Measurements from ENCODE around the gene NET1.

NET1 gene

DNA sequence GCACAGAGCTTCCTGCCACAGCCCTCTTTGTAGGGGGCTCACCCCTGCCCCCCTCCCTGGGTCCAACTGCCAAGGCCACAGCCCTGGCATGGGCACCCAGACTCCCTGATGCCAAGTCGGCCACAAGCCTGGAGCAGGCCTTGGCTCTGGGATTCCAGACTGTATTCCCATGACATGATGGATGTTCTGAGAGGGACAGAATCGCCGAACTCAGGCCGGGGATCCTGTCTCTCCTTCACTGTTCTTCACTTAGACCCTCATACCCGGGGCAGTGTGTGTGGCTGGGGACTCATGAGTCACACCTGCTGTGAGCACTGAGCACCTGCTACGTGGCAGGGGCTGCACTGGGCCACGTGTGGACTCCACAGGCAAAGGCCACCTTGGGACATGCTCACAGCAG, 79.1 kb downstream of the NET1 start:
- TF ChIP-seq YY1 (IDR thresholded peaks at IDR 0.05; ENCODE audit: low read depth): no peak
- no peak for TF ChIP-seq EP300 (IDR thresholded peaks at IDR 0.05; ENCODE audit: borderline replicate concordance)
- TF ChIP-seq FOXM1 (IDR thresholded peaks at IDR 0.05; ENCODE audit: borderline replicate concordance, low read depth): no peak
- TF ChIP-seq, protein P1, sequence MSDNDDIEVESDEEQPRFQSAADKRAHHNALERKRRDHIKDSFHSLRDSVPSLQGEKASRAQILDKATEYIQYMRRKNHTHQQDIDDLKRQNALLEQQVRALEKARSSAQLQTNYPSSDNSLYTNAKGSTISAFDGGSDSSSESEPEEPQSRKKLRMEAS (IDR thresholded peaks at IDR 0.05): no peak
- TF ChIP-seq RAD21 (IDR thresholded peaks at IDR 0.05; ENCODE audit: low read depth): no peak
- no peak for TF ChIP-seq CEBPB (IDR thresholded peaks at IDR 0.05)
- TF ChIP-seq CREB1 (IDR thresholded peaks at IDR 0.05; ENCODE audit: low read depth): no peak
- TF ChIP-seq TCF12 (IDR thresholded peaks at IDR 0.05; ENCODE audit: low read depth): no peak

DNA sequence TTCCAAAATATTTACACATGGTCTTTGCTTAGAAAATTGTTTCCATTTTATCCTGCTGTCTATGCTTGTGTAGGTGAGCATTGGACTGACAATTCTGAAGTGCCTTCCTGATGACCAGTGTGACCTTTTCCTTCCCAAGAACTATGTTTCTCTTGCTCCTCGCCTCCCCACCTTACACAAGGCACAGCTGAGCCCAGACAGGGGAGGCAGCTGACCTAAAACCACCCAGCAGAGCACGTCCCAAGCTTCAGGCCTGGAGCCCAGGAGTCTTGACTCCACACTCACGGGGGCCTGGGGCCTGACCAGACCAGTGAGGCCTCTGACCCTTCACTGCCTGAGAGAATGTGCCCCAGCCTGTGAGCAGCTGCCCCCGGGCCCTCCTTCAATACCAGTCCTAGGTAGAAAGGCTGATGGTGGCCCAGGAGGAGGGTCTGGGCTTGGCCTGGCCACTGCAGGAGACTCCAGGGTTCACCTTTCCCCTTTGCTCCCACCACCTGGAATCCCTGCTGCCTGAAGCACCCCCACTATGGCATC, 80.0 kb downstream of the NET1 start:
- TF ChIP-seq RAD21 (IDR thresholded peaks at IDR 0.05; ENCODE audit: low read depth): no peak
- TF ChIP-seq, protein P1 (IDR thresholded peaks at IDR 0.05): no peak
- TF ChIP-seq CEBPB (IDR thresholded peaks at IDR 0.05): no peak
- TF ChIP-seq EGR1 (IDR thresholded peaks at IDR 0.05): no peak
- TF ChIP-seq TEAD4 (IDR thresholded peaks at IDR 0.05): no peak
- no peak for TF ChIP-seq FOXM1 (IDR thresholded peaks at IDR 0.05; ENCODE audit: borderline replicate concordance, low read depth)
- TF ChIP-seq TAF1 (IDR thresholded peaks at IDR 0.05; ENCODE audit: low read depth): no peak

DNA sequence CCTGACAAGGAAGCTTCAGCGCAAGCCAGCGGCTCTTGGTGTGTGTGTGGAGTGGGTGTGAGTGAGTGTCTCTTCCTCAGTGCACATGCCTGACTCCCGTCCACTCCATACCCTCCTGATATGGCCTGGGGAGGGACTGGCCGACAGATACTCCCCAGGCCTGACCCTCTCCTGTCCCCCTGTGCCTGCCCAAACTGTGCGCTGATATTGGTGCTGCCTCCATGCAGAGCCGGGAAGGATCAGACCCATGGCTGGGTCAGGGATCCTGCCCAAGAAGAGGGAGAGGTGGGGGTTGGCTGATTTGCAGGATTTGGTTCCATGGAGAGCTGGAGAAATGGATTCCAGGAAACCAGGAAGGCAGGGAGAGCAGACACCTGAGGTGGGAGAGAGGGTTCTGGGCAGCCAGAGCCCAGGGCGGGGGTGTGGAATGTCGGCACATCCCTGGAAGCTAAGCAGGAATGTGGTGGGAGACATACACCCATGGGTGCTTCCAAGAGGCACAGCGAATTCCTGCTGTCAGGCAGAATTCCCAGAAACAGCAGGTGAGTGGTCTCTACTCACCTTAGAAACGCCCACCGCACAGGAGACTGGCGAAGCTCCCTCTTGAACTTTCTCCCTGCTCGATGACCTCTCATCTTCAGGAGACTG, 80.7 kb downstream of the NET1 start:
- TF ChIP-seq CREB1 (IDR thresholded peaks at IDR 0.05; ENCODE audit: low read depth): no peak
- TF ChIP-seq, protein P2, sequence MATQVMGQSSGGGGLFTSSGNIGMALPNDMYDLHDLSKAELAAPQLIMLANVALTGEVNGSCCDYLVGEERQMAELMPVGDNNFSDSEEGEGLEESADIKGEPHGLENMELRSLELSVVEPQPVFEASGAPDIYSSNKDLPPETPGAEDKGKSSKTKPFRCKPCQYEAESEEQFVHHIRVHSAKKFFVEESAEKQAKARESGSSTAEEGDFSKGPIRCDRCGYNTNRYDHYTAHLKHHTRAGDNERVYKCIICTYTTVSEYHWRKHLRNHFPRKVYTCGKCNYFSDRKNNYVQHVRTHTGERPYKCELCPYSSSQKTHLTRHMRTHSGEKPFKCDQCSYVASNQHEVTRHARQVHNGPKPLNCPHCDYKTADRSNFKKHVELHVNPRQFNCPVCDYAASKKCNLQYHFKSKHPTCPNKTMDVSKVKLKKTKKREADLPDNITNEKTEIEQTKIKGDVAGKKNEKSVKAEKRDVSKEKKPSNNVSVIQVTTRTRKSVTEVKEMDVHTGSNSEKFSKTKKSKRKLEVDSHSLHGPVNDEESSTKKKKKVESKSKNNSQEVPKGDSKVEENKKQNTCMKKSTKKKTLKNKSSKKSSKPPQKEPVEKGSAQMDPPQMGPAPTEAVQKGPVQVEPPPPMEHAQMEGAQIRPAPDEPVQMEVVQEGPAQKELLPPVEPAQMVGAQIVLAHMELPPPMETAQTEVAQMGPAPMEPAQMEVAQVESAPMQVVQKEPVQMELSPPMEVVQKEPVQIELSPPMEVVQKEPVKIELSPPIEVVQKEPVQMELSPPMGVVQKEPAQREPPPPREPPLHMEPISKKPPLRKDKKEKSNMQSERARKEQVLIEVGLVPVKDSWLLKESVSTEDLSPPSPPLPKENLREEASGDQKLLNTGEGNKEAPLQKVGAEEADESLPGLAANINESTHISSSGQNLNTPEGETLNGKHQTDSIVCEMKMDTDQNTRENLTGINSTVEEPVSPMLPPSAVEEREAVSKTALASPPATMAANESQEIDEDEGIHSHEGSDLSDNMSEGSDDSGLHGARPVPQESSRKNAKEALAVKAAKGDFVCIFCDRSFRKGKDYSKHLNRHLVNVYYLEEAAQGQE (IDR thresholded peaks at IDR 0.05; ENCODE audit: low read depth): no peak
- no peak for TF ChIP-seq EGR1 (IDR thresholded peaks at IDR 0.05)
- TF ChIP-seq TEAD4 (IDR thresholded peaks at IDR 0.05): no peak
- no peak for TF ChIP-seq CEBPB (IDR thresholded peaks at IDR 0.05)
- TF ChIP-seq RAD21 (IDR thresholded peaks at IDR 0.05; ENCODE audit: low read depth): no peak
- no peak for TF ChIP-seq YY1 (IDR thresholded peaks at IDR 0.05; ENCODE audit: low read depth)
- no peak for TF ChIP-seq FOXM1 (IDR thresholded peaks at IDR 0.05; ENCODE audit: borderline replicate concordance, low read depth)
- no peak for TF ChIP-seq EP300 (IDR thresholded peaks at IDR 0.05; ENCODE audit: borderline replicate concordance)
- TF ChIP-seq NFIC (IDR thresholded peaks at IDR 0.05): no peak
- TF ChIP-seq, protein P3, sequence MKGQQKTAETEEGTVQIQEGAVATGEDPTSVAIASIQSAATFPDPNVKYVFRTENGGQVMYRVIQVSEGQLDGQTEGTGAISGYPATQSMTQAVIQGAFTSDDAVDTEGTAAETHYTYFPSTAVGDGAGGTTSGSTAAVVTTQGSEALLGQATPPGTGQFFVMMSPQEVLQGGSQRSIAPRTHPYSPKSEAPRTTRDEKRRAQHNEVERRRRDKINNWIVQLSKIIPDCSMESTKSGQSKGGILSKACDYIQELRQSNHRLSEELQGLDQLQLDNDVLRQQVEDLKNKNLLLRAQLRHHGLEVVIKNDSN (IDR thresholded peaks at IDR 0.05): no peak
- TF ChIP-seq, protein P1 (IDR thresholded peaks at IDR 0.05): no peak
- TF ChIP-seq TAF1 (IDR thresholded peaks at IDR 0.05; ENCODE audit: low read depth): no peak

DNA sequence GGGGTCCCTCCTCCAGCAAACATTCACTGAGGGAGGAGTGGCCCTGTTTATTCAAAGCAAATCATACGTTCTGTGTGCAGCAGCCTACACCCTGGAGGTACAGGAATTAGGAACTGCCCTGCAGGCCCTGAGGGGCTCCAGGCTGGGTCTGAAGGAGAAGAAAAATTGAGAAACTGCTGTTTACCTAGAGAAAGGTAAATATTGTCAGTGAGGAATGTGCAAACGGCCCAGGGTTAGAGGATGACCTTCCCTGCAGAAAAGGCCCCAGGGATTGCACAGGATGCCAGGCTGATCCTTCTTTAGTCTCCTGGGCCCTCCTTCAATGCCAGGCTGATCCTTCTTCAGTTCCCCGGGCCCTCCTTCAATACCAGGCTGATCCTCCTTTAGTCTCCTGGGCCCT, 81.3 kb downstream of the NET1 start:
- TF ChIP-seq EP300 (IDR thresholded peaks at IDR 0.05; ENCODE audit: borderline replicate concordance) (no peak), FOXM1 (IDR thresholded peaks at IDR 0.05; ENCODE audit: borderline replicate concordance, low read depth) (no peak), TEAD4 (IDR thresholded peaks at IDR 0.05) (no peak), CEBPB (IDR thresholded peaks at IDR 0.05) (no peak), YY1 (IDR thresholded peaks at IDR 0.05; ENCODE audit: low read depth) (no peak), CREB1 (IDR thresholded peaks at IDR 0.05; ENCODE audit: low read depth) (no peak)
- TF ChIP-seq, protein P2 (IDR thresholded peaks at IDR 0.05; ENCODE audit: low read depth): no peak

DNA sequence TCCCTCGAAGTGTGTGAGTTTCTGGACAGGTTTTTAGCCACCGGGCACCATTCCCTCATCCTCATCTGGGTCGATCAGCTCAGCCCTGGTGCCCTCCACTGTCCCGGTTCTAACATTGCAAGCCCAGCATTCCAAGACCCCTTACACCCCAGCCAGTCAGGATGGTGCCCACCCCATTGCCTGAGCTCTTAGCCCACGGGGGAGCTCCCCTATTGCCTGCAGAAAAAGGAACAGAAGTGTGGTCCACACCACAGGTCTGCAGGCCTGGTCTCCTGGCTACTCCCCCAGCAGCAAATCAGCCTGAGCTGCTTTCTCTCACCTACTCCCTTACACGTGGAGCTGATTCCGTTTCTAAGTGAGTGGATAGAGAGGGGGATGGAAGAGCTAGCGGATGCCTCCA, 82.3 kb downstream of the NET1 start:
- TF ChIP-seq, protein P2 (IDR thresholded peaks at IDR 0.05; ENCODE audit: low read depth): no peak
- TF ChIP-seq, protein P1 (IDR thresholded peaks at IDR 0.05): no peak
- TF ChIP-seq, protein P3 (IDR thresholded peaks at IDR 0.05): no peak
- TF ChIP-seq TCF12 (IDR thresholded peaks at IDR 0.05; ENCODE audit: low read depth) (no peak), ZBTB7A (IDR thresholded peaks at IDR 0.05; ENCODE audit: low read depth) (no peak), EGR1 (IDR thresholded peaks at IDR 0.05) (no peak), NFIC (IDR thresholded peaks at IDR 0.05) (no peak), TEAD4 (IDR thresholded peaks at IDR 0.05) (no peak), EP300 (IDR thresholded peaks at IDR 0.05; ENCODE audit: borderline replicate concordance) (no peak), CREB1 (IDR thresholded peaks at IDR 0.05; ENCODE audit: low read depth) (no peak), TAF1 (IDR thresholded peaks at IDR 0.05; ENCODE audit: low read depth) (no peak), FOXM1 (IDR thresholded peaks at IDR 0.05; ENCODE audit: borderline replicate concordance, low read depth) (no peak)
